Stimulated activated naive CD8-positive, alpha-beta T cell treated with anti-CD3 and anti-CD28 coated beads, Interleukin-15, amount 100 ng/mL, for 72 hours (primary cell): Measurements from ENCODE around the gene CACNA1D.

Source experiments
- ATAC-seq: fragments of 150-1000 bp; cut with Tn5 transposase; 2 replicates; pipeline ENCODE4 v1.10.0; 2021; ENCODE audit warnings: mild to moderate bottlenecking, moderate library complexity
- DNase-seq, 2 donors: peaks; one replicate each; pipeline ENCODE4 v3.0.0; 2021 to 2022
- H3K27ac Mint-ChIP-seq, 2 donors: one replicate each; pipeline ENCODE4 v1.8.0; 2022; ENCODE audit warnings: mild to moderate bottlenecking in 2 of 2, mixed read lengths in 2 of 2, moderate library complexity in 2 of 2
- H3K27me3 Mint-ChIP-seq: one replicate; pipeline ENCODE4 v1.8.0; 2022; ENCODE audit warnings: mixed read lengths
- H3K4me1 Mint-ChIP-seq: one replicate; pipeline ENCODE4 v1.8.0; 2022; ENCODE audit warnings: mild to moderate bottlenecking, mixed read lengths
- H3K4me3 Mint-ChIP-seq, 2 donors: one replicate each; pipeline ENCODE4 v1.8.0; 2022; ENCODE audit warnings: mild to moderate bottlenecking in 2 of 2, mixed read lengths in 2 of 2, moderate library complexity in 1 of 2
- H3K9me3 Mint-ChIP-seq, 2 donors: one replicate each; pipeline ENCODE4 v1.8.0; 2022; ENCODE audit warnings: mixed read lengths in 2 of 2

The CACNA1D gene

GRCh38 chr3:53773611-53774368 is 279.4 kb downstream of the CACNA1D start:
- ATAC-seq (no peak), DNase-seq (no peak)
- H3K27ac Mint-ChIP-seq, result no peak overlapping the region

GRCh38 chr3:53774414-53774813 is 280.0 kb downstream of the CACNA1D start:
- ATAC-seq, result no peak
- Mint-ChIP-seq H3K4me1 (peaks cover 6% of the 10 kb centered on the region), H3K27ac (no peak overlapping the region), H3K4me3 (no peak overlapping the region), H3K9me3 (no peaks in the 10 kb centered on the region), H3K27me3 (no peaks in the 10 kb centered on the region)
- DNase-seq, result no peak

More at GRCh38 chr3:53773611-53774368, 279.4 kb downstream of the CACNA1D start:
- peaks cover 6% of the 10 kb centered on the region for H3K4me1 Mint-ChIP-seq
- no peak overlapping the region for H3K4me3 Mint-ChIP-seq
- no peaks in the 10 kb centered on the region for H3K27me3 Mint-ChIP-seq
- no peaks in the 10 kb centered on the region for H3K9me3 Mint-ChIP-seq

GRCh38 chr3:53775018-53775417 is 280.6 kb downstream of the CACNA1D start:
- Mint-ChIP-seq H3K27ac (no peak overlapping the region), H3K27me3 (no peaks in the 10 kb centered on the region), H3K4me3 (no peak overlapping the region), H3K4me1 (peaks cover 6% of the 10 kb centered on the region), H3K9me3 (no peaks in the 10 kb centered on the region)
- ATAC-seq (no peak), DNase-seq (no peak)

- ATAC-seq, result no peak
- DNase-seq, result no peak
- no peaks in the 10 kb centered on the region for H3K27me3 Mint-ChIP-seq
- no peak overlapping the region for H3K4me3 Mint-ChIP-seq
- H3K9me3 Mint-ChIP-seq, result no peaks in the 10 kb centered on the region
- H3K27ac Mint-ChIP-seq, result no peak overlapping the region
- H3K4me1 Mint-ChIP-seq, result peaks cover 6% of the 10 kb centered on the region
Measured at GRCh38 chr3:53775834-53776251, 281.4 kb downstream of the CACNA1D start.

GRCh38 chr3:53776494-53777101 is 282.2 kb downstream of the CACNA1D start:
- no peak for DNase-seq
- ATAC-seq, result no peak
- no peak overlapping the region for H3K4me3 Mint-ChIP-seq
- peaks cover 6% of the 10 kb centered on the region for H3K4me1 Mint-ChIP-seq
- H3K9me3 Mint-ChIP-seq, result no peaks in the 10 kb centered on the region
- H3K27ac Mint-ChIP-seq, result no peak overlapping the region
- no peaks in the 10 kb centered on the region for H3K27me3 Mint-ChIP-seq

GRCh38 chr3:53777468-53777867 is 283.1 kb downstream of the CACNA1D start:
- H3K27ac Mint-ChIP-seq, result no peak overlapping the region
- ATAC-seq (no peak), DNase-seq (no peak)
- H3K4me3 Mint-ChIP-seq, result no peak overlapping the region
- H3K9me3 Mint-ChIP-seq, result no peaks in the 10 kb centered on the region
- peaks cover 6% of the 10 kb centered on the region for H3K4me1 Mint-ChIP-seq
- no peaks in the 10 kb centered on the region for H3K27me3 Mint-ChIP-seq

GRCh38 chr3:53778153-53778552 is 283.7 kb downstream of the CACNA1D start:
- Mint-ChIP-seq H3K4me1 (peaks cover 6% of the 10 kb centered on the region), H3K27me3 (no peaks in the 10 kb centered on the region), H3K27ac (no peak overlapping the region), H3K4me3 (no peak overlapping the region), H3K9me3 (no peaks in the 10 kb centered on the region)
- DNase-seq (no peak), ATAC-seq (no peak)

GRCh38 chr3:53780171-53780570 is 285.8 kb downstream of the CACNA1D start:
- DNase-seq, result no peak

GRCh38 chr3:53780806-53781205 is 286.4 kb downstream of the CACNA1D start:
- no peaks in the 10 kb centered on the region for H3K27me3 Mint-ChIP-seq
- ATAC-seq (no peak), DNase-seq (no peak)
- peaks cover 6% of the 10 kb centered on the region for H3K4me1 Mint-ChIP-seq
- H3K4me3 Mint-ChIP-seq, result no peak overlapping the region
- no peaks in the 10 kb centered on the region for H3K9me3 Mint-ChIP-seq
- H3K27ac Mint-ChIP-seq, result no peak overlapping the region

More at GRCh38 chr3:53780171-53780570, 285.8 kb downstream of the CACNA1D start:
- H3K9me3 Mint-ChIP-seq, result no peaks in the 10 kb centered on the region
- H3K4me3 Mint-ChIP-seq, result no peak overlapping the region
- ATAC-seq, result no peak
- peaks cover 6% of the 10 kb centered on the region for H3K4me1 Mint-ChIP-seq
- H3K27ac Mint-ChIP-seq, result peak overlapping the region in 1 of 2 donors; percentile 47
- H3K27me3 Mint-ChIP-seq, result no peaks in the 10 kb centered on the region

GRCh38 chr3:53787016-53787415 is 292.6 kb downstream of the CACNA1D start:
- Mint-ChIP-seq H3K4me3 (no peak overlapping the region), H3K27me3 (peaks cover 20% of the 10 kb centered on the region), H3K4me1 (no peaks in the 10 kb centered on the region), H3K9me3 (no peaks in the 10 kb centered on the region), H3K27ac (no peak overlapping the region)
- ATAC-seq (no peak), DNase-seq (no peak)

- Mint-ChIP-seq H3K9me3 (no peaks in the 10 kb centered on the region), H3K4me1 (no peaks in the 10 kb centered on the region), H3K4me3 (no peak overlapping the region), H3K27ac (no peak overlapping the region), H3K27me3 (peaks cover 20% of the 10 kb centered on the region)
- no peak for DNase-seq
- ATAC-seq, result no peak
Measured at GRCh38 chr3:53788038-53788437, 293.6 kb downstream of the CACNA1D start.

GRCh38 chr3:53789459-53789858 is 295.0 kb downstream of the CACNA1D start:
- Mint-ChIP-seq H3K4me1 (no peaks in the 10 kb centered on the region), H3K4me3 (no peak overlapping the region), H3K27me3 (peaks cover 20% of the 10 kb centered on the region), H3K9me3 (no peaks in the 10 kb centered on the region), H3K27ac (no peak overlapping the region)
- DNase-seq, result no peak
- no peak for ATAC-seq

- no peak for ATAC-seq
- no peak overlapping the region for H3K27ac Mint-ChIP-seq
- DNase-seq, result no peak
- no peak overlapping the region for H3K4me3 Mint-ChIP-seq
- peaks cover 29% of the 10 kb centered on the region for H3K27me3 Mint-ChIP-seq
- H3K9me3 Mint-ChIP-seq, result no peaks in the 10 kb centered on the region
- H3K4me1 Mint-ChIP-seq, result no peaks in the 10 kb centered on the region
Measured at GRCh38 chr3:53790470-53790869, 296.1 kb downstream of the CACNA1D start.

GRCh38 chr3:53791317-53791716 is 296.9 kb downstream of the CACNA1D start:
- H3K4me3 Mint-ChIP-seq, result no peak overlapping the region
- H3K9me3 Mint-ChIP-seq, result no peaks in the 10 kb centered on the region
- peaks cover 36% of the 10 kb centered on the region for H3K27me3 Mint-ChIP-seq
- no peaks in the 10 kb centered on the region for H3K4me1 Mint-ChIP-seq
- ATAC-seq (no peak), DNase-seq (no peak)
- no peak overlapping the region for H3K27ac Mint-ChIP-seq

- Mint-ChIP-seq H3K4me1 (no peaks in the 10 kb centered on the region), H3K27me3 (peaks cover 29% of the 10 kb centered on the region)
Measured at GRCh38 chr3:53792866-53793265, 298.5 kb downstream of the CACNA1D start.

GRCh38 chr3:53794597-53794996 is 300.2 kb downstream of the CACNA1D start:
- Mint-ChIP-seq H3K27me3 (peaks cover 22% of the 10 kb centered on the region), H3K4me3 (no peak overlapping the region), H3K27ac (no peak overlapping the region), H3K9me3 (no peaks in the 10 kb centered on the region), H3K4me1 (no peaks in the 10 kb centered on the region)
- no peak for DNase-seq
- ATAC-seq, result no peak

More at GRCh38 chr3:53792866-53793265, 298.5 kb downstream of the CACNA1D start:
- no peak for DNase-seq
- Mint-ChIP-seq H3K27ac (no peak overlapping the region), H3K4me3 (no peak overlapping the region), H3K9me3 (no peaks in the 10 kb centered on the region)
- no peak for ATAC-seq
